Measurements from ENCODE around the gene RDH11. TPM values are rescaled to one million over a fixed set of nuclear protein-coding genes. Genes with fewer than 3 reads are reported as not detected.

RDH11 gene
- total RNA-seq, 4 donors from 2014 or later: 19.1 to 90.1 (median 39.0) TPM

- no peak for TF ChIP-seq CTCF (IDR thresholded peaks at IDR 0.05)
- no peak for TF ChIP-seq POLR2A (IDR thresholded peaks at IDR 0.05)
- no peak overlapping the region for H3K27ac ChIP-seq
- H3K4me3 ChIP-seq: no peak overlapping the region
- peaks cover 0 to 4% of the 10 kb centered on the region in 2 donors for H3K4me1 ChIP-seq
- no peak for DNase-seq
- no peaks in the 10 kb centered on the region for H3K36me3 ChIP-seq
- H3K9me3 ChIP-seq: no peaks in the 10 kb centered on the region
- no peaks in the 10 kb centered on the region for H3K27me3 ChIP-seq
- intact Hi-C loops (cut with DNase I; ENCODE audit: low total_unique reads): no loop called here
Observed at GRCh38 chr14:67679006-67679405, 16.6 kb downstream of the RDH11 start.

GRCh38 chr14:67675219-67675582 is 20.4 kb downstream of the RDH11 start:
- H3K9me3 ChIP-seq: no peaks in the 10 kb centered on the region
- no peak for DNase-seq
- no peaks in the 10 kb centered on the region for H3K36me3 ChIP-seq
- H3K27ac ChIP-seq: peak overlapping the region; percentile 96 to 98
- TF ChIP-seq CTCF (IDR thresholded peaks at IDR 0.05) (no peak), POLR2A (IDR thresholded peaks at IDR 0.05) (no peak)
- H3K4me1 ChIP-seq: peaks cover 4 to 13% of the 10 kb centered on the region in 2 donors
- H3K27me3 ChIP-seq: no peaks in the 10 kb centered on the region
- peak overlapping the region; percentile 86 to 90 for H3K4me3 ChIP-seq
- intact Hi-C loops (cut with DNase I; ENCODE audit: low total_unique reads): no loop called here

DNA sequence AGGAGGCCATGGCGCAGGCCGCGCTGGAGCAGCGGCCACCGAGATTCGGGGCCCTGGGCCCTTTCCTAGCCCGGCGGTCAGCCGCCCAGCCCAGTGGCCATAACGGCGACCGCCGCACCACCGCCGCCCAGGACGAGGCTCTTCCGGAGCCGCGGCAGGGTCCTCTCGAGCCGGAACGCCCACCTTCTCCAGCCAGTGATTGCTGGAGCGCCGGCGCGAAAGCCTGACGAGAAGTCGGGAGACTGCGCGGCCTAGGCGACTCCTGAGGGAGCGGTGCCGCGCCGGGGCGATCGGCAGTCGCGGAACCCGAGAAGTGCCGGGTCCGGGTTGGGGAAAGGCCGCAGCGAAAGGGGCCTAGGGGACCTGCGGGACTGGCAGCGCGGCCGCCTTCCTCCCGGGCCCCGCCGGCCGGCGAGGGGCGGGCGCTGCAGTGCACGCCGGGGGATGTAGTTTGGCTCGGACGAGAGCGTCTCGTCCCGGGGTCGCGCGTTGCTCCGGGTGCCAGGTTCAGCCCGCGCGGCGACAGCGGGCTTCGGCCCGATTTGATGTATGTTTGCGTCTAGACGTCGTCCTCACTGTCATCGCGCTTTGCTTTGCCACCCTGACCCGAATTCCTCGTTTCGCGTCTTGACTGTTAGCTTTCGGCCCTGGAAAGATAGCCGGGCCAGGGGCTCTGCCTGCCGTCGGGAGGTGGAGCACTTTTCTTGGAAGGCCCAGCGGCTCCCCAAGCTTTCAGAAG is 20.9 kb downstream of the RDH11 start, which contains the start of gene VTI1B:
Gene VTI1B, minus strand, starts transcription at position 153 of the 739 bp plus-strand sequence. Its CDS starts 143 bp downstream, at position 10.
- TF ChIP-seq CTCF (IDR thresholded peaks at IDR 0.05) (peak in 2 of 4 experiments; percentile 17 to 35), POLR2A (IDR thresholded peaks at IDR 0.05) (peak in 1 of 2 donors; percentile 62)
- Histone ChIP-seq H3K36me3 (no peaks in the 10 kb centered on the region), H3K27ac (peak within 1 kb of the TSS; percentile 96 to 98), H3K27me3 (no peaks in the 10 kb centered on the region), H3K4me1 (peaks cover 4 to 13% of the 10 kb centered on the region in 2 donors), H3K4me3 (peak within 1 kb of the TSS; percentile 86 to 90), H3K9me3 (no peaks in the 10 kb centered on the region)
- intact Hi-C loops (cut with DNase I; ENCODE audit: low total_unique reads): no loop called here
- peak; percentile 60 to 87 for DNase-seq

DNA sequence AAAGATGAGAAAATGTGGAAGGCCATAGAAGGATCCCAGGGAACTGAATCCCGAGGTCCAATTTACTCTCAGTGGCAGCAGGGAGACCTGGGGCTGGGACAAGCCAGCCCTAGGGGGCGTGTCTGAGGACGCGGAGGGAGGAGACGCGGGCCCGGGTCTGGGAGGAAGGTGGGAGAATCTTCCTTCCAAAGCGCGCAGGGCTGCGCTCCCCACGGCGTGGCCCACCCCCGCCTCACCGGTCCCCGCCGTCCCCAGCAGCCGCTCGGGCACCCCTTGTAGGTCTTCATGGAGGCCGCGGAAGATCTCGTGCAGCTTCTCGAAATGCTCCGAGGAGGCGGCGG is 21.5 kb downstream of the RDH11 start:
- peak in 3 of 4 experiments; percentile 16 to 28 (median 22) for TF ChIP-seq CTCF (IDR thresholded peaks at IDR 0.05)
- TF ChIP-seq POLR2A (IDR thresholded peaks at IDR 0.05): no peak
- peak overlapping the region; percentile 96 to 98 for H3K27ac ChIP-seq
- H3K4me3 ChIP-seq: peak overlapping the region; percentile 86 to 90
- DNase-seq: peak; percentile 49 to 61
- intact Hi-C loops (cut with DNase I; ENCODE audit: low total_unique reads): no loop called here
- H3K9me3 ChIP-seq: no peaks in the 10 kb centered on the region
- peaks cover 4 to 13% of the 10 kb centered on the region in 2 donors for H3K4me1 ChIP-seq
- no peaks in the 10 kb centered on the region for H3K36me3 ChIP-seq
- no peaks in the 10 kb centered on the region for H3K27me3 ChIP-seq

- intact Hi-C loops (cut with DNase I; ENCODE audit: low total_unique reads): no loop called here
- no peaks in the 10 kb centered on the region for H3K36me3 ChIP-seq
- H3K27me3 ChIP-seq: no peaks in the 10 kb centered on the region
- no peak for DNase-seq
- H3K9me3 ChIP-seq: no peaks in the 10 kb centered on the region
- H3K4me3 ChIP-seq: peak overlapping the region; percentile 86 to 90
- H3K4me1 ChIP-seq: peaks cover 4 to 13% of the 10 kb centered on the region in 2 donors
- no peak for TF ChIP-seq POLR2A (IDR thresholded peaks at IDR 0.05)
- TF ChIP-seq CTCF (IDR thresholded peaks at IDR 0.05): no peak
- H3K27ac ChIP-seq: peak overlapping the region in 1 of 2 donors; percentile 98
Observed at GRCh38 chr14:67673451-67673850, 22.1 kb downstream of the RDH11 start.
